ENCODE data around the gene BPIFB3.

DNA sequence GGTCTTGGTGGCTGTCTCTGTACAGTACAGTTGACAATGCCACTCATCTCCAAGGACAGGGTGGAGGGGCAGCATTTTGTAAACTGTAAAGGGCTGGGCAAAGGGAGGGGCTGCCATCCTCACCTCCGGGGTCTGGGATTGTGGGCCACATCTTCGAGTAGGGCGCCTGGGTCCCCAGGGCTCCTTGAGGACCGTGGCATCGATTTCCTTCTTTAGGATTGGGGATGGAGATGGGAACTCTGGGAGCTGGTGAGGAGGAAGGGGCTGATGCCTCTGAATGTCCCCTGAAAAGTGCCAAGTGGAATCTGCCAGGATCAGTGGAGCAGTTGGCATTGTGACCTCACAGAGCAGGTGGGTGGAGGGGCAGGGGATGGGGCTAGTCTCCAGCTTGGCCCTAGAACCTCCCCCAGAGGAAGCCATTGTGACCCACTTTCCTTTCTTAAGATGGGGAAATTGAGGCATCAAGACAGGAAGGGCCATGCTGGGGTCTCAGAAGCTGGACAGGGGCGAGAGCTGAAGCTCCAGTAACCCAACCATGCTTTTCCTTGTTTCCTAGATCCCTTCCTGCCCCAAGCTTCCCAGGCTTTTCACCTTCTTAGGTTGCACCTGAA is 49.5 kb upstream of the BPIFB3 start, which contains the start of gene SUN5:
- TF ChIP-seq, protein P1, sequence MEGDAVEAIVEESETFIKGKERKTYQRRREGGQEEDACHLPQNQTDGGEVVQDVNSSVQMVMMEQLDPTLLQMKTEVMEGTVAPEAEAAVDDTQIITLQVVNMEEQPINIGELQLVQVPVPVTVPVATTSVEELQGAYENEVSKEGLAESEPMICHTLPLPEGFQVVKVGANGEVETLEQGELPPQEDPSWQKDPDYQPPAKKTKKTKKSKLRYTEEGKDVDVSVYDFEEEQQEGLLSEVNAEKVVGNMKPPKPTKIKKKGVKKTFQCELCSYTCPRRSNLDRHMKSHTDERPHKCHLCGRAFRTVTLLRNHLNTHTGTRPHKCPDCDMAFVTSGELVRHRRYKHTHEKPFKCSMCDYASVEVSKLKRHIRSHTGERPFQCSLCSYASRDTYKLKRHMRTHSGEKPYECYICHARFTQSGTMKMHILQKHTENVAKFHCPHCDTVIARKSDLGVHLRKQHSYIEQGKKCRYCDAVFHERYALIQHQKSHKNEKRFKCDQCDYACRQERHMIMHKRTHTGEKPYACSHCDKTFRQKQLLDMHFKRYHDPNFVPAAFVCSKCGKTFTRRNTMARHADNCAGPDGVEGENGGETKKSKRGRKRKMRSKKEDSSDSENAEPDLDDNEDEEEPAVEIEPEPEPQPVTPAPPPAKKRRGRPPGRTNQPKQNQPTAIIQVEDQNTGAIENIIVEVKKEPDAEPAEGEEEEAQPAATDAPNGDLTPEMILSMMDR (IDR thresholded peaks at IDR 0.05) = no peak
- TF ChIP-seq POLR2A (IDR thresholded peaks at IDR 0.05) = no peak
- TF ChIP-seq EP300 (IDR thresholded peaks at IDR 0.05) = no peak
